ENCODE data around the gene TMEM33. TPM values are rescaled to one million over a fixed set of nuclear protein-coding genes. Genes with fewer than 3 reads are reported as not detected.

TMEM33 gene
- total and polyA plus RNA-seq, 8 donors, result 29.8 to 87.7 (median 32.0) TPM

GRCh38 chr4:42008011-42008786 is 73.0 kb downstream of the TMEM33 start:
- ATAC-seq (no peak), DNase-seq (no peak)
- Histone ChIP-seq H3K4me3 (no peak overlapping the region), H3K36me3 (peaks cover 0 to 31% of the 10 kb centered on the region in 2 donors), H3K27me3 (no peaks in the 10 kb centered on the region), H3K9me3 (no peaks in the 10 kb centered on the region), H3K27ac (no peak overlapping the region), H3K4me1 (no peaks in the 10 kb centered on the region)
- intact Hi-C loops (cut with DNase I), result no loop called here
- TF ChIP-seq CTCF (IDR thresholded peaks at IDR 0.05), result no peak

Other genes starting within 250 kb of the TMEM33 start
- not detected for gene PHOX2B, start 186.7 kb upstream of the TMEM33 start, total RNA-seq
- gene PHOX2B, start 186.7 kb upstream of the TMEM33 start, polyA plus RNA-seq (ENCODE audit: insufficient read length in 6 of 6), result under 1 TPM in 4 of 6 donors, not detected in 2; 0.06 to 0.13 (median 0.06) TPM
- gene DCAF4L1, start 46.3 kb downstream of the TMEM33 start, total RNA-seq, result under 1 TPM; 0.15 to 0.58 TPM
- under 1 TPM; 0.17 to 0.33 (median 0.23) TPM for gene DCAF4L1, start 46.3 kb downstream of the TMEM33 start, polyA plus RNA-seq (ENCODE audit: insufficient read length in 6 of 6)
- gene SLC30A9, start 55.1 kb downstream of the TMEM33 start, total RNA-seq, result 10 to 100 TPM; 45.7 to 57.3 TPM
- gene SLC30A9, start 55.1 kb downstream of the TMEM33 start, polyA plus RNA-seq (ENCODE audit: insufficient read length in 6 of 6), result 10 to 100 TPM; 71.0 to 90.8 (median 85.7) TPM
- gene BEND4, start 217.2 kb downstream of the TMEM33 start, total RNA-seq, result under 1 TPM; 0.23 to 0.42 TPM
- under 1 TPM; 0.03 to 0.07 (median 0.04) TPM for gene BEND4, start 217.2 kb downstream of the TMEM33 start, polyA plus RNA-seq (ENCODE audit: insufficient read length in 6 of 6)

All from left lung (tissue), 10 donors.